HepG2 (cell line): ENCODE results near the gene RIPK3. TPM values are rescaled to one million over a fixed set of nuclear protein-coding genes. Genes with fewer than 3 reads are reported as not detected.

Experiments
- BCL6 ChIP-seq: IDR thresholded peaks from 2 replicates; pipeline ENCODE4 v1.6.1; 2016; ENCODE audit warnings: missing genetic modification reagents, missing compliant biosample characterization
- ETV6 ChIP-seq: sonication (generic); formaldehyde crosslinking; conservative IDR thresholded peaks from 2 replicates; pipeline ENCODE4 v1.4.0; 2020; ENCODE audit warnings: missing genetic modification reagents
- HOXA5 ChIP-seq: sonication (generic); formaldehyde crosslinking; IDR thresholded peaks from 2 replicates; pipeline ENCODE4 v1.4.0; 2020; ENCODE audit warnings: missing genetic modification reagents
- MYNN ChIP-seq: sonication (generic); formaldehyde crosslinking; IDR thresholded peaks from 2 replicates; pipeline ENCODE4 v1.4.0; 2020; ENCODE audit warnings: mild to moderate bottlenecking, low read depth, missing genetic modification reagents
- PBX2 ChIP-seq: IDR thresholded peaks from 2 replicates; pipeline ENCODE4 v1.6.1; 2016; ENCODE audit warnings: control low read depth
- SIX4 ChIP-seq: sonication (generic); formaldehyde crosslinking; IDR thresholded peaks from 2 replicates; pipeline ENCODE4 v1.4.0; 2020; ENCODE audit warnings: missing genetic modification reagents
- STAG1 ChIP-seq: sonication (generic); formaldehyde crosslinking; IDR thresholded peaks from 2 replicates; pipeline ENCODE4 v1.4.0; 2020; ENCODE audit warnings: missing genetic modification reagents
- ZBTB2 ChIP-seq: sonication (generic); formaldehyde crosslinking; IDR thresholded peaks from 2 replicates; pipeline ENCODE4 v1.8.0; 2022; ENCODE audit warnings: low read depth, missing genetic modification reagents
- ZBTB3 ChIP-seq: sonication (generic); formaldehyde crosslinking; IDR thresholded peaks from 2 replicates; pipeline ENCODE4 v1.4.0; 2020; ENCODE audit warnings: low read depth, mild to moderate bottlenecking, moderate library complexity, missing genetic modification reagents, borderline replicate concordance
- ZBTB38 ChIP-seq: sonication (generic); formaldehyde crosslinking; IDR thresholded peaks from 2 replicates; pipeline ENCODE4 v1.5.1; 2020; ENCODE audit warnings: mild to moderate bottlenecking, missing genetic modification reagents
- ZNF253 ChIP-seq: sonication (generic); formaldehyde crosslinking; IDR thresholded peaks from 2 replicates; pipeline ENCODE4 v1.8.0; 2022; ENCODE audit warnings: mild to moderate bottlenecking, missing genetic modification reagents, borderline replicate concordance
- ZNF3 ChIP-seq: IDR thresholded peaks from 2 replicates; pipeline ENCODE4 v1.7.0; 2017; ENCODE audit warnings: inconsistent platforms
- ZNF510 ChIP-seq: sonication (generic); formaldehyde crosslinking; IDR thresholded peaks from 2 replicates; pipeline ENCODE4 v1.4.0; 2020; ENCODE audit warnings: low read depth, mild to moderate bottlenecking, missing genetic modification reagents
- ZNF589 ChIP-seq: sonication (generic); formaldehyde crosslinking; conservative IDR thresholded peaks from 2 replicates; pipeline ENCODE4 v1.8.0; 2022; ENCODE audit warnings: mild to moderate bottlenecking, moderate library complexity, missing genetic modification reagents
- ZNF770 ChIP-seq: sonication (generic); formaldehyde crosslinking; IDR thresholded peaks from 2 replicates; pipeline ENCODE4 v1.5.0; 2020; ENCODE audit warnings: mild to moderate bottlenecking, missing genetic modification reagents
- ZNF816 ChIP-seq: sonication (generic); formaldehyde crosslinking; IDR thresholded peaks from 2 replicates; pipeline ENCODE4 v1.8.0; 2022; ENCODE audit warnings: missing genetic modification reagents, mild to moderate bottlenecking, borderline replicate concordance
- polyA plus RNA-seq, 8 experiments: library from polyadenylated mRNA; depleted of rRNA in 3 of 8; stranded (reverse) in 7 of 8; unstranded in 1 of 8; fragments of >200 nt; fragmentation: Illumina TruSeq in 4 of 8; extraction: Trizol in 4 of 8; gene quantifications; 2 replicates each; pipeline versions ENCODE4 v1.2.1 to v1.2.3, GENCODE V29; 2011 to 2016; ENCODE audit warnings: low read depth in 4 of 8, missing spikeins in 1 of 8, mixed read lengths in 1 of 8; ENCODE audit not compliant: insufficient read depth in 1 of 8
- total RNA-seq, 5 experiments: library from RNA; depleted of rRNA; stranded (reverse); fragments of >200 nt; fragmentation: Illumina TruSeq; extraction: Trizol; gene quantifications; 2 replicates each; pipeline ENCODE4 v1.2.3, GENCODE V29; 2016; ENCODE audit warnings: low read depth in 1 of 5
- TF ChIP-seq, protein P1 (sequence below): sonication (generic); formaldehyde crosslinking; IDR thresholded peaks from 2 replicates; pipeline ENCODE4 v1.5.1; 2020; ENCODE audit warnings: missing genetic modification reagents, mild to moderate bottlenecking, borderline replicate concordance
- TF ChIP-seq, protein P2 (sequence below): sonication (generic); formaldehyde crosslinking; conservative IDR thresholded peaks from 2 replicates; pipeline ENCODE4 v1.4.0; 2020; ENCODE audit warnings: missing genetic modification reagents
- TF ChIP-seq, protein P3 (sequence below): sonication (generic); formaldehyde crosslinking; IDR thresholded peaks from 2 replicates; pipeline ENCODE4 v1.4.0; 2020; ENCODE audit warnings: mild to moderate bottlenecking, missing genetic modification reagents

Gene RIPK3
- total and polyA plus RNA-seq, 2 of the 13 experiments (the other 11 are each of a cell fraction or from before 2014, with no cell fraction given), result not detected

DNA sequence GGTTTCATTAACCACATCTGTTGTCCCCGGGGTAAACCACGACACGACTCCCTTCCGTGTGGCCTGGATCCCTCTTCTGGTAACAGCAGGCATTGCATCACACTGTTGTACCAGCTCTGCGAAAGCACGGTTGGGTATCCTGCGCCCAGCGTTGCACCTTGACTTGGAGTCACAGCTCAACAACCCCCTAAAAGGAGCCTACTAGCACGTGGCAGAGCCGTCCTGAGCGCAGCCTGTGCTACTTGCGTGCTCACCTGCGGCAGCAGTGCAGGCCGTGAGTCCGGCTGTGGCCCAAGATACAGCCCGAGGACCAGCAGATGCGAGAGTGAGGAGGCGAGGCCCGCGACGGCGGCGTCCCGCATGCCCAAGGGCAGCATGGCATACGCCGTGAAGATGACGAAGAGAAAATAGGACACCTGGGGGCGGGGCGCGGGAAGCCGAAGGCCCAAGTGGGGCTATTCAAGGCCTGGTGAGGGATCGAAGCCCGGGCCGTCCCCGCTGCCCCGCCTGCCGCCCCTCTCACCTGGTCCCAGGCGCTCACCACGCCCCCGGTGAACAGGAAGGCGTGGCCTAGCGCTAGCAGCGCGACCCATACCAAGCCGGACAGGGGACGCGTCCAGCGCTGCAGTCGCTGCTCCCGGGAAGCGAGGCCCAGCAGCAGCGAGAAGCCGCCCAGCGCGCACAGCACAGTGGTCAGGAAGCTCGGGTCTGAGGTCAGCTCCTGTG is 7.4 kb downstream of the RIPK3 start (continued):
- peak; percentile 93 for TF ChIP-seq ZBTB2 (CRISPR knock-in tag)
- peak; percentile 96 for TF ChIP-seq ZNF589 (CRISPR knock-in tag)
- peak; percentile 93 for TF ChIP-seq ZNF510 (CRISPR knock-in tag)
- TF ChIP-seq SIX4 (CRISPR knock-in tag), result peak; percentile 33; the same call in 1 of the 2 replicates
- TF ChIP-seq ZBTB38, result peak; percentile 97
- TF ChIP-seq ETV6 (CRISPR knock-in tag), result peak; percentile 86
- peak; percentile 84 for TF ChIP-seq ZNF3 (CRISPR knock-in tag)
- no peak for TF ChIP-seq ZNF770 (CRISPR knock-in tag)
- TF ChIP-seq STAG1 (CRISPR knock-in tag), result peak; percentile 77
- no peak for TF ChIP-seq HOXA5
- peak; percentile 89 for TF ChIP-seq ZNF816
- peak; percentile 25; the same call in 1 of the 2 replicates for TF ChIP-seq PBX2 (CRISPR knock-in tag)
- TF ChIP-seq BCL6, result peak; percentile 8
- TF ChIP-seq, protein P1, sequence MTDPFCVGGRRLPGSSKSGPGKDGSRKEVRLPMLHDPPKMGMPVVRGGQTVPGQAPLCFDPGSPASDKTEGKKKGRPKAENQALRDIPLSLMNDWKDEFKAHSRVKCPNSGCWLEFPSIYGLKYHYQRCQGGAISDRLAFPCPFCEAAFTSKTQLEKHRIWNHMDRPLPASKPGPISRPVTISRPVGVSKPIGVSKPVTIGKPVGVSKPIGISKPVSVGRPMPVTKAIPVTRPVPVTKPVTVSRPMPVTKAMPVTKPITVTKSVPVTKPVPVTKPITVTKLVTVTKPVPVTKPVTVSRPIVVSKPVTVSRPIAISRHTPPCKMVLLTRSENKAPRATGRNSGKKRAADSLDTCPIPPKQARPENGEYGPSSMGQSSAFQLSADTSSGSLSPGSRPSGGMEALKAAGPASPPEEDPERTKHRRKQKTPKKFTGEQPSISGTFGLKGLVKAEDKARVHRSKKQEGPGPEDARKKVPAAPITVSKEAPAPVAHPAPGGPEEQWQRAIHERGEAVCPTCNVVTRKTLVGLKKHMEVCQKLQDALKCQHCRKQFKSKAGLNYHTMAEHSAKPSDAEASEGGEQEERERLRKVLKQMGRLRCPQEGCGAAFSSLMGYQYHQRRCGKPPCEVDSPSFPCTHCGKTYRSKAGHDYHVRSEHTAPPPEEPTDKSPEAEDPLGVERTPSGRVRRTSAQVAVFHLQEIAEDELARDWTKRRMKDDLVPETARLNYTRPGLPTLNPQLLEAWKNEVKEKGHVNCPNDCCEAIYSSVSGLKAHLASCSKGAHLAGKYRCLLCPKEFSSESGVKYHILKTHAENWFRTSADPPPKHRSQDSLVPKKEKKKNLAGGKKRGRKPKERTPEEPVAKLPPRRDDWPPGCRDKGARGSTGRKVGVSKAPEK, result peak; percentile 93; the same call in 1 of the 2 replicates
- TF ChIP-seq, protein P2, sequence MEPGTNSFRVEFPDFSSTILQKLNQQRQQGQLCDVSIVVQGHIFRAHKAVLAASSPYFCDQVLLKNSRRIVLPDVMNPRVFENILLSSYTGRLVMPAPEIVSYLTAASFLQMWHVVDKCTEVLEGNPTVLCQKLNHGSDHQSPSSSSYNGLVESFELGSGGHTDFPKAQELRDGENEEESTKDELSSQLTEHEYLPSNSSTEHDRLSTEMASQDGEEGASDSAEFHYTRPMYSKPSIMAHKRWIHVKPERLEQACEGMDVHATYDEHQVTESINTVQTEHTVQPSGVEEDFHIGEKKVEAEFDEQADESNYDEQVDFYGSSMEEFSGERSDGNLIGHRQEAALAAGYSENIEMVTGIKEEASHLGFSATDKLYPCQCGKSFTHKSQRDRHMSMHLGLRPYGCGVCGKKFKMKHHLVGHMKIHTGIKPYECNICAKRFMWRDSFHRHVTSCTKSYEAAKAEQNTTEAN (CRISPR knock-in tag), result no peak
- peak; percentile 88 for TF ChIP-seq ZBTB3 (CRISPR knock-in tag)
- no peak; the same call in none of the 2 replicates for TF ChIP-seq MYNN (CRISPR knock-in tag)
- TF ChIP-seq, protein P3, sequence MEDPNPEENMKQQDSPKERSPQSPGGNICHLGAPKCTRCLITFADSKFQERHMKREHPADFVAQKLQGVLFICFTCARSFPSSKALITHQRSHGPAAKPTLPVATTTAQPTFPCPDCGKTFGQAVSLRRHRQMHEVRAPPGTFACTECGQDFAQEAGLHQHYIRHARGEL (CRISPR knock-in tag), result peak; percentile 84
- peak; percentile 78; the same call in 1 of the 2 replicates for TF ChIP-seq ZNF253 (CRISPR knock-in tag)
